Mucosa of stomach (tissue), 1 donor: ENCODE data around the gene IWS1.
"Not testable (repeated sequence)": the region's sequence is repeated elsewhere in the genome, so short reads cannot be mapped to it uniquely, and the experiment has no call there.

ENCODE experiments used
- H3K27me3 ChIP-seq: one replicate; pipeline ENCODE4 v1.7.0; 2013; ENCODE audit warnings: mild to moderate bottlenecking, low read length; ENCODE audit not compliant: control insufficient read depth, insufficient read depth
- H3K36me3 ChIP-seq: one replicate; pipeline ENCODE4 v1.7.0; 2013; ENCODE audit warnings: low read length; ENCODE audit not compliant: control insufficient read depth, insufficient read depth
- H3K4me1 ChIP-seq: one replicate; pipeline ENCODE4 v1.7.0; 2013; ENCODE audit warnings: mild to moderate bottlenecking, low read length; ENCODE audit not compliant: control insufficient read depth, insufficient read depth
- H3K4me3 ChIP-seq: one replicate; pipeline ENCODE4 v1.7.0; 2013; ENCODE audit warnings: low read length
- H3K9ac ChIP-seq: one replicate; pipeline ENCODE4 v1.7.0; 2013; ENCODE audit warnings: mild to moderate bottlenecking, low read length, moderate library complexity
- H3K9me3 ChIP-seq: one replicate; pipeline ENCODE4 v1.7.0; 2013; ENCODE audit warnings: mild to moderate bottlenecking, low read length, moderate library complexity; ENCODE audit not compliant: control insufficient read depth
- donor health status: Pancreatic carcinoma.

Gene IWS1

DNA sequence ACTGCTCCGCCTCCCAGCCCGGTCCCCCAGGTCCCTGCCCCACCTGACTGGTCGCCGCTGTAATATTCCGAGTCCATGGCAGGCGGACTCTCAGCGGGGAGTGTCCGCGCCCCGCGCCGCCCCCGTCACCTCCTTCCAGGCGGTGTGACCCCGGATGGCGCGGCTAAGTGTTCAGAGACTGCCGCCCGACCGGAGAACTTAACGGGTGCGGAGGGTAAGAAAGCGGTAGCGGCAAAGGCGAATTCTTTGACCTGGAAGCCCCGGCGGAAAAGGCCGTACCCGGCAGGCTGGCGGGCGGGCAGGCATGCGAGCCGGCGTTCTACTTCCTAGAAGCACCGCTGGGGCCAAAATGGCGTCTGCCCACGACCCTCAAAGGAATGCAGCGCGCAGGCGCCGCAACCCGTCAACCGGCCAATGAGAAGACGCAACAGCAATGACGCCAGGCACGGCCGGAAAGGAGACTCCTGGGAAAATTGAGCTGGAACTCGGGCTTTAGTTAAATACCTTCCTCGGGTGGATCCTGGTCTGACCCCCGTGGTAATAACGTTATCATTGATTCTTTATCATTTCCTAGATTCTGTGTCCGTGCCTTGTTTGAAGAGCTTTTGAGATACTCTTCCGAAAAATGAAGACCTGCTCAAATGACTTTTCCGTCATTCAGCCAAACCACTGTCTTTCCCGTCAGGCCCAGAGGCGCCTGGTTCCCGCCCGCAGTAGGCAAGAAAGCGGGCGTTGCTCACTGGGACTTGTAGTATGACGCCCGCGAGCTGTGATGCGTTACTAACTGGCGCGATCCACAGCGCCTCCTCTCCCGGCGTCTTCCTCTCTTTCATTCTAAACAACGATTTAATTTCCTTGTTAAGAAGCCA lies at the start of gene IWS1:
IWS1 (minus strand) TSS at position 358 of the 869 bp plus-strand sequence; CDS start at position 77, 281 bp downstream.
- Histone ChIP-seq H3K27me3 (no peaks in the 10 kb centered on the region), H3K9ac (peak within 1 kb of the TSS; percentile 94), H3K36me3 (no peaks in the 10 kb centered on the region)

DNA sequence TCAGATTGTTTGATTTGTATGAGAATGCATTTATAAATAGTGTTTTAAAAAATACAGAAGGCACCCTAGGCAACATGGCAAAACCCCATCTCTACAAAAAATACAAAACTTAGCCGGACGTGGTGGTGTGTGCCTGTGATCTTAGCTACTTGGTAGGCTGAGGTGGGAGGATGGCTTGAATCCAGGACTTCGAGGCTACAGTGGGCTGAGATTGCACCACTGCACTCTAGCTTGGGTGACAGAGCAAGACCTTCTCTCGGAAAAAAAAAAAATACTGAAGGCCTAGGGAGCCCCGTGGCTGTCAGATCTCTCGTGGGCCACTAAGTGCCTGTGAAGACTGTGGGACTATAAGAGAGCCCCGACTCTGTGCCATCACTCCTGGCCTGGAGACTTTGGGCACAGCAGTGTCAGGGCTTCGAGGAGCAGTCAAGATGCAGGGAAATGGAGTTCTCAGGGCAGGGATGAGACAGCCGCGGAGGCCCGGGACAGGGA lies 49.7 kb upstream of the IWS1 start:
- Histone ChIP-seq H3K27me3 (no peaks in the 10 kb centered on the region), H3K9me3 (no peaks in the 10 kb centered on the region), H3K4me1 (no peaks in the 10 kb centered on the region), H3K4me3 (no peak overlapping the region), H3K36me3 (no peaks in the 10 kb centered on the region), H3K9ac (no peak overlapping the region)

More for the DNA sequence above, at the start of gene IWS1:
- Histone ChIP-seq H3K9me3 (no peaks in the 10 kb centered on the region), H3K4me3 (peak within 1 kb of the TSS; percentile 89), H3K4me1 (peaks cover 5% of the 10 kb centered on the region)

GRCh38 chr2:127575185-127575765 lies 49.0 kb upstream of the IWS1 start:
- Histone ChIP-seq H3K27me3 (no peaks in the 10 kb centered on the region), H3K4me1 (no peaks in the 10 kb centered on the region), H3K9ac (no peak overlapping the region), H3K9me3 (no peaks in the 10 kb centered on the region), H3K36me3 (no peaks in the 10 kb centered on the region), H3K4me3 (no peak overlapping the region)

DNA sequence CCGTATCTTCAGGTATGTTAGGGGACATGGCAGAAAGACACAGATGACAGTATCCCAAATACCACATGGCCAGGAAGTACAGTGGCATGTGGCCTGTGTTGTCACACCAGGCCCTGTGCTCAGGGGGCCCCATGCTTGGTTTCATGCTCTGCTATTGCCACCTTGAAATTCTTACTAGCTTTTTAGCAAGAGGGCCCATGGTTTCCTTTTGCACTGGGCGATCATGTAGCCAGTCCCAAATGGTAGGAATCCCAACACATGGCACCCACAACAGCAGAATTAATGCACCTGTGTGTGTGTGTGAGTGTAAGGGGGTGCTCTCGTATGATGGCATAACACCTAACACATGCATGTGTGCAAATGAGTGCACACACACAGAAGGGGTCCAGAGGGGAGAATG lies 48.4 kb upstream of the IWS1 start:
- no peaks in the 10 kb centered on the region for H3K36me3 ChIP-seq
- H3K4me1 ChIP-seq = no peaks in the 10 kb centered on the region
- H3K9me3 ChIP-seq = no peaks in the 10 kb centered on the region
- H3K4me3 ChIP-seq = no peak overlapping the region
- no peaks in the 10 kb centered on the region for H3K27me3 ChIP-seq
- no peak overlapping the region for H3K9ac ChIP-seq

GRCh38 chr2:127573771-127574170 lies 47.5 kb upstream of the IWS1 start:
- Histone ChIP-seq H3K27me3 (no peaks in the 10 kb centered on the region), H3K36me3 (no peaks in the 10 kb centered on the region), H3K4me3 (no peak overlapping the region), H3K9ac (no peak overlapping the region), H3K4me1 (no peaks in the 10 kb centered on the region), H3K9me3 (no peaks in the 10 kb centered on the region)

GRCh38 chr2:127573298-127573697 lies 47.0 kb upstream of the IWS1 start:
- no peak overlapping the region for H3K4me3 ChIP-seq
- H3K4me1 ChIP-seq = no peaks in the 10 kb centered on the region
- no peaks in the 10 kb centered on the region for H3K36me3 ChIP-seq
- no peaks in the 10 kb centered on the region for H3K27me3 ChIP-seq
- H3K9me3 ChIP-seq = no peaks in the 10 kb centered on the region
- no peak overlapping the region for H3K9ac ChIP-seq

DNA sequence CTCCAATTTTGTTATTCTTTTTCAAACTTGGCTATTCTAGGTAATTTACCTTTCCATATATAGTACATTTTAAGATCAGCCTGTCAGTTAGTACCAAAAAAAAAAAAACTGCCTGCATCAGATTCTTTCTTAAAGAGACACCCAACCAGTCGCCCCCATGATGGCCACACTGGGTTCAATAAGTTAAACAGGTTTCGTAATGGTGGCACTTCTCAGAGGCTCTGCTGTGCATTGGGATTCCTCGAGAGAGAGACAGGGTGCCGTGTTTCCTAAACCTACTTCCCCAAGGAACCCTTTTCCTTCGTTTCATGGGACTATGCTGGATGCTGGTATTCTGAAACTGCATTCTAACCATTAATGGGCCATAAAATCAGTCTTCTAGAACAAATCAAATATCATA lies 46.6 kb upstream of the IWS1 start:
- Histone ChIP-seq H3K4me1 (no peaks in the 10 kb centered on the region), H3K4me3 (no peak overlapping the region), H3K27me3 (no peaks in the 10 kb centered on the region), H3K9me3 (no peaks in the 10 kb centered on the region), H3K36me3 (no peaks in the 10 kb centered on the region), H3K9ac (no peak overlapping the region)

- H3K9ac ChIP-seq, H3K9me3 ChIP-seq, H3K36me3 ChIP-seq, H3K4me1 ChIP-seq, H3K27me3 ChIP-seq, H3K4me3 ChIP-seq: not testable (repeated sequence)
These were observed 46.1 kb upstream of the IWS1 start for GRCh38 chr2:127572352-127572751.

DNA sequence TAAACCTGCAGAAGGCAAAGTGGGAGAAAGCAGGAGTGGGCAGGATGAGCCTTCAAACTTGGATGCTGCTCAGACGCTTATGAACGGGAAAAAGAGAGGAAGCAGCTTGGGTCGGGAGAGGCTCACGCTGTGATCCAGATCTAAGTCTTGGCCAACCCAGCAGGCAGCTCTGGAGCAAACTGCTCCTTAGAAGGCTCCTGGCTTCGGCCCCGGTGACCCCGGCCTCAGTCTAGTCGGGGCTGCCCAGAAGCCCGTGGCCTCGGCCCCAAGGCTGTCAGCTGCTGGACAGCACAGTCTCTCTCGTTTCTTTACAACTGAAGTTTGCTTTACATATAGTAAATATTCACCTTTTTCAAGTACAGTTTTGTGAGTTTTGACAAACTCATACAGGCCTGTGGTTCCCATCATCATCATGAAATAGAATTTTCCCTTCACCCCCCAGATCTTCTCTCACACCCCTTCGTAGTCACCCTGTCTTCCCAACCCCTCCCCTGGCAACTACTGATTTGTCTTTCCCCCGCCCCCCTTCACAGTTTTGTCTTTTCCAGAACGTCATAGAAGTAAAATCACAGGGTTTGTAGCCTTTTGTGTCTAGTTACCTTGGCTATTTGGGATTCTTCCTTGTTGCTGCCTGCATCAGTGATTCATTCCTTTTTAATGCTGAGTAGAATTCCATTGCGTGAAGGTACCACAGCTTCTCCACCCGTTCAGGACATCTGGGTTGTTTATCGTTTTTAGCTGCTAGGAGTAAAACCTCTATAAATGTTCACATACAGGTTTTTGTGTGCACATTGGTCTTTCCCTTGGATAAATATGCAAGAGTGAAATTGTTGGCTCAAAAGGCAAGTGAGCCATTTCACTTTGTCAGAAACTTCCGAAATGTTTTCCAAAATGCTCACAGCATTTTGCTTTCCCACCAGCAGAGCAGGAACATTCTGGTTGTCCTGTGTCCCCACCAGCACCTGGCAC lies 44.3 kb upstream of the IWS1 start:
- Histone ChIP-seq H3K4me3 (no peak overlapping the region), H3K27me3 (no peaks in the 10 kb centered on the region), H3K9me3 (no peaks in the 10 kb centered on the region), H3K4me1 (no peaks in the 10 kb centered on the region), H3K9ac (no peak overlapping the region), H3K36me3 (no peaks in the 10 kb centered on the region)

GRCh38 chr2:127569666-127570065 lies 43.4 kb upstream of the IWS1 start:
- Histone ChIP-seq H3K4me1 (no peaks in the 10 kb centered on the region), H3K4me3 (no peak overlapping the region), H3K36me3 (no peaks in the 10 kb centered on the region), H3K9ac (no peak overlapping the region), H3K27me3 (no peaks in the 10 kb centered on the region), H3K9me3 (no peaks in the 10 kb centered on the region)

- H3K36me3 ChIP-seq = no peaks in the 10 kb centered on the region
- H3K4me3 ChIP-seq = no peak overlapping the region
- H3K27me3 ChIP-seq = no peaks in the 10 kb centered on the region
- no peaks in the 10 kb centered on the region for H3K9me3 ChIP-seq
- no peaks in the 10 kb centered on the region for H3K4me1 ChIP-seq
- no peak overlapping the region for H3K9ac ChIP-seq
These were observed 41.8 kb upstream of the IWS1 start for GRCh38 chr2:127568128-127568527.
